Measurements from ENCODE around the gene HS3ST3A1. TPM values are rescaled to one million over a fixed set of nuclear protein-coding genes. Genes with fewer than 3 reads are reported as not detected.

The HS3ST3A1 gene
- total and polyA plus RNA-seq, 2 experiments from 2014 or later = 5.4 to 24.1 TPM

DNA sequence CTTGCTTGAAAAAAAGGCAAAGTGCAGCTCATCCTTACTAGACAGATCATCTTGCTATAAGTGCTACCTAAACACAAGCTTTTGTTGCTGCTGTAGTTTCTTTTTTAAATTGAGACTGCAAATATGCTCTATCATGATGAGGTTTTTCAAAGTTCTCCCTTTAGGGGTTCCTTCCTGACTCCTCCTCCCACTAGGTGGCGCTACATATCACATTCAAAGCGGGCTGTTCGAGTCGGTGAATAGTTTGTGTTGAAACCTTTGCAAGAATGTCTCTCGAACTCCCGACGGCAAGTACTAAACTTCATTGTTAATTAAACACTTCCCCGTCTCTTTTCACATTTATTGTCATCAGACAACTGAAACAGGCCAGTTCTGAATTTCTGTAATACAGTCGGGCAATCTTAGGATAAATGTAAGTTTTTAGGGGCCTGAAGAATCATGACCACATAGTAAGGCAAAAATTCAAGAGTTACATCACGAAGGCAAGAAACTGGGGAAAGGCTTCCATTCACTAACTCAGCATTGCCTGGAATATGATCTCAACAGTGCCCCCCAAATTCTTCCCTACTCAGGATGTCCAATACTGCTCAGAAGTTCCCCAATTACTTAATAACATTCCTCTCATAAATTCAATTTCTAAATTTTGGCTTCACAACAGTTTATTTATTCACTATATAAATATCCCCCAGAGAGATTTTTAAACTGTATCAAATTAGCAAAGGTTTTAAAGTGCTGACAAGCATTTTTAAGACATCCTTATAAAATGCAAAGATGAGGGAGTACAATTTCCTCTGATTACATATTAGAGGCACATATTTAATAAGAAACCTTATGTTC, 6.7 kb downstream of the HS3ST3A1 start:
- Mint-ChIP-seq H3K36me3 (ENCODE audit: low read depth) (peaks cover 1% of the 10 kb centered on the region; the same call in 1 of the 3 replicates), H3K4me3 (peak overlapping the region; percentile 41; the same call in 2 of the 3 replicates), H3K9me3 (no peaks in the 10 kb centered on the region), H3K4me1 (peaks cover 35% of the 10 kb centered on the region), H3K27me3 (ENCODE audit: insufficient read depth, low read depth, poor library complexity) (peaks cover 10% of the 10 kb centered on the region), H3K27ac (peak overlapping the region; percentile 87)
- peaks cover 12% of the 10 kb centered on the region for H3K27me3 ChIP-seq (ENCODE audit: insufficient read depth)
- 0 out of 2 replicates have a peak overlapping the region, but pooled peaks have one; percentile 1 for H3K4me2 ChIP-seq
- no peaks in the 10 kb centered on the region for H4K20me1 ChIP-seq (replicated peaks; ENCODE audit: insufficient read depth)
- no peak overlapping the region for H3K4me3 ChIP-seq
- DNase-seq (ENCODE audit: low spot score) = peak; percentile 94
- peaks cover 23% of the 10 kb centered on the region; the same call in 1 of the 2 replicates for H3K4me1 ChIP-seq (ENCODE audit: insufficient read depth)
- TF ChIP-seq, protein P1, sequence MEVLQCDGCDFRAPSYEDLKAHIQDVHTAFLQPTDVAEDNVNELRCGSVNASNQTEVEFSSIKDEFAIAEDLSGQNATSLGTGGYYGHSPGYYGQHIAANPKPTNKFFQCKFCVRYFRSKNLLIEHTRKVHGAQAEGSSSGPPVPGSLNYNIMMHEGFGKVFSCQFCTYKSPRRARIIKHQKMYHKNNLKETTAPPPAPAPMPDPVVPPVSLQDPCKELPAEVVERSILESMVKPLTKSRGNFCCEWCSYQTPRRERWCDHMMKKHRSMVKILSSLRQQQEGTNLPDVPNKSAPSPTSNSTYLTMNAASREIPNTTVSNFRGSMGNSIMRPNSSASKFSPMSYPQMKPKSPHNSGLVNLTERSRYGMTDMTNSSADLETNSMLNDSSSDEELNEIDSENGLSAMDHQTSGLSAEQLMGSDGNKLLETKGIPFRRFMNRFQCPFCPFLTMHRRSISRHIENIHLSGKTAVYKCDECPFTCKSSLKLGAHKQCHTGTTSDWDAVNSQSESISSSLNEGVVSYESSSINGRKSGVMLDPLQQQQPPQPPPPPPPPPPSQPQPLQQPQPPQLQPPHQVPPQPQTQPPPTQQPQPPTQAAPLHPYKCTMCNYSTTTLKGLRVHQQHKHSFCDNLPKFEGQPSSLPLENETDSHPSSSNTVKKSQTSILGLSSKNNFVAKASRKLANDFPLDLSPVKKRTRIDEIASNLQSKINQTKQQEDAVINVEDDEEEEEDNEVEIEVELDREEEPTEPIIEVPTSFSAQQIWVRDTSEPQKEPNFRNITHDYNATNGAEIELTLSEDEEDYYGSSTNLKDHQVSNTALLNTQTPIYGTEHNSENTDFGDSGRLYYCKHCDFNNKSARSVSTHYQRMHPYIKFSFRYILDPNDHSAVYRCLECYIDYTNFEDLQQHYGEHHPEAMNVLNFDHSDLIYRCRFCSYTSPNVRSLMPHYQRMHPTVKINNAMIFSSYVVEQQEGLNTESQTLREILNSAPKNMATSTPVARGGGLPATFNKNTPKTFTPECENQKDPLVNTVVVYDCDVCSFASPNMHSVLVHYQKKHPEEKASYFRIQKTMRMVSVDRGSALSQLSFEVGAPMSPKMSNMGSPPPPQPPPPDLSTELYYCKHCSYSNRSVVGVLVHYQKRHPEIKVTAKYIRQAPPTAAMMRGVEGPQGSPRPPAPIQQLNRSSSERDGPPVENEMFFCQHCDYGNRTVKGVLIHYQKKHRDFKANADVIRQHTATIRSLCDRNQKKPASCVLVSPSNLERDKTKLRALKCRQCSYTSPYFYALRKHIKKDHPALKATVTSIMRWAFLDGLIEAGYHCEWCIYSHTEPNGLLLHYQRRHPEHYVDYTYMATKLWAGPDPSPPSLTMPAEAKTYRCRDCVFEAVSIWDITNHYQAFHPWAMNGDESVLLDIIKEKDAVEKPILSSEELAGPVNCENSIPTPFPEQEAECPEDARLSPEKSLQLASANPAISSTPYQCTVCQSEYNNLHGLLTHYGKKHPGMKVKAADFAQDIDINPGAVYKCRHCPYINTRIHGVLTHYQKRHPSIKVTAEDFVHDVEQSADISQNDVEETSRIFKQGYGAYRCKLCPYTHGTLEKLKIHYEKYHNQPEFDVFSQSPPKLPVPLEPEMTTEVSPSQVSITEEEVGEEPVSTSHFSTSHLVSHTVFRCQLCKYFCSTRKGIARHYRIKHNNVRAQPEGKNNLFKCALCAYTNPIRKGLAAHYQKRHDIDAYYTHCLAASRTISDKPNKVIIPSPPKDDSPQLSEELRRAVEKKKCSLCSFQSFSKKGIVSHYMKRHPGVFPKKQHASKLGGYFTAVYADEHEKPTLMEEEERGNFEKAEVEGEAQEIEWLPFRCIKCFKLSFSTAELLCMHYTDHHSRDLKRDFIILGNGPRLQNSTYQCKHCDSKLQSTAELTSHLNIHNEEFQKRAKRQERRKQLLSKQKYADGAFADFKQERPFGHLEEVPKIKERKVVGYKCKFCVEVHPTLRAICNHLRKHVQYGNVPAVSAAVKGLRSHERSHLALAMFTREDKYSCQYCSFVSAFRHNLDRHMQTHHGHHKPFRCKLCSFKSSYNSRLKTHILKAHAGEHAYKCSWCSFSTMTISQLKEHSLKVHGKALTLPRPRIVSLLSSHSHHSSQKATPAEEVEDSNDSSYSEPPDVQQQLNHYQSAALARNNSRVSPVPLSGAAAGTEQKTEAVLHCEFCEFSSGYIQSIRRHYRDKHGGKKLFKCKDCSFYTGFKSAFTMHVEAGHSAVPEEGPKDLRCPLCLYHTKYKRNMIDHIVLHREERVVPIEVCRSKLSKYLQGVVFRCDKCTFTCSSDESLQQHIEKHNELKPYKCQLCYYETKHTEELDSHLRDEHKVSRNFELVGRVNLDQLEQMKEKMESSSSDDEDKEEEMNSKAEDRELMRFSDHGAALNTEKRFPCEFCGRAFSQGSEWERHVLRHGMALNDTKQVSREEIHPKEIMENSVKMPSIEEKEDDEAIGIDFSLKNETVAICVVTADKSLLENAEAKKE (CRISPR knock-in tag; IDR thresholded peaks at IDR 0.05) = no peak
- TF ChIP-seq, protein P2, sequence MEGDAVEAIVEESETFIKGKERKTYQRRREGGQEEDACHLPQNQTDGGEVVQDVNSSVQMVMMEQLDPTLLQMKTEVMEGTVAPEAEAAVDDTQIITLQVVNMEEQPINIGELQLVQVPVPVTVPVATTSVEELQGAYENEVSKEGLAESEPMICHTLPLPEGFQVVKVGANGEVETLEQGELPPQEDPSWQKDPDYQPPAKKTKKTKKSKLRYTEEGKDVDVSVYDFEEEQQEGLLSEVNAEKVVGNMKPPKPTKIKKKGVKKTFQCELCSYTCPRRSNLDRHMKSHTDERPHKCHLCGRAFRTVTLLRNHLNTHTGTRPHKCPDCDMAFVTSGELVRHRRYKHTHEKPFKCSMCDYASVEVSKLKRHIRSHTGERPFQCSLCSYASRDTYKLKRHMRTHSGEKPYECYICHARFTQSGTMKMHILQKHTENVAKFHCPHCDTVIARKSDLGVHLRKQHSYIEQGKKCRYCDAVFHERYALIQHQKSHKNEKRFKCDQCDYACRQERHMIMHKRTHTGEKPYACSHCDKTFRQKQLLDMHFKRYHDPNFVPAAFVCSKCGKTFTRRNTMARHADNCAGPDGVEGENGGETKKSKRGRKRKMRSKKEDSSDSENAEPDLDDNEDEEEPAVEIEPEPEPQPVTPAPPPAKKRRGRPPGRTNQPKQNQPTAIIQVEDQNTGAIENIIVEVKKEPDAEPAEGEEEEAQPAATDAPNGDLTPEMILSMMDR (conservative IDR thresholded peaks at IDR 0.05; ENCODE audit: low read depth in 2 of 2) = peak; percentile 80 to 97
- no peaks in the 10 kb centered on the region for H3K36me3 ChIP-seq (ENCODE audit: insufficient read depth)
- peak; percentile 86 for ATAC-seq
- no peak overlapping the region for H3K27ac ChIP-seq (ENCODE audit: low read depth)
- no peaks in the 10 kb centered on the region for H3K9me2 ChIP-seq (ENCODE audit: insufficient read depth)
- H3F3A ChIP-seq (replicated peaks; ENCODE audit: low read depth) = no peaks in the 10 kb centered on the region
- H2AFZ ChIP-seq = no peak overlapping the region
- peaks cover 51% of the 10 kb centered on the region for H3K79me2 ChIP-seq (replicated peaks; ENCODE audit: insufficient read depth)
